Liver (tissue), 2 donors: ENCODE measurements around the gene BIK.
"Not testable (repeated sequence)": the region's sequence is repeated elsewhere in the genome, so short reads cannot be mapped to it uniquely, and the experiment has no call there.

Experiments
- CTCF ChIP-seq: fragments of 150-350 bp; IDR thresholded peaks from 2 replicates; pipeline ENCODE4 v1.5.1; 2017; ENCODE audit warnings: improper control_type of control experiment, low read depth, low read length; ENCODE audit not compliant: missing input control
- YY1 ChIP-seq: IDR thresholded peaks from 2 replicates; pipeline ENCODE4 v1.6.1; 2016; ENCODE audit warnings: antibody characterized with exemption, mild to moderate bottlenecking
- donor health status: healthy.

DNA sequence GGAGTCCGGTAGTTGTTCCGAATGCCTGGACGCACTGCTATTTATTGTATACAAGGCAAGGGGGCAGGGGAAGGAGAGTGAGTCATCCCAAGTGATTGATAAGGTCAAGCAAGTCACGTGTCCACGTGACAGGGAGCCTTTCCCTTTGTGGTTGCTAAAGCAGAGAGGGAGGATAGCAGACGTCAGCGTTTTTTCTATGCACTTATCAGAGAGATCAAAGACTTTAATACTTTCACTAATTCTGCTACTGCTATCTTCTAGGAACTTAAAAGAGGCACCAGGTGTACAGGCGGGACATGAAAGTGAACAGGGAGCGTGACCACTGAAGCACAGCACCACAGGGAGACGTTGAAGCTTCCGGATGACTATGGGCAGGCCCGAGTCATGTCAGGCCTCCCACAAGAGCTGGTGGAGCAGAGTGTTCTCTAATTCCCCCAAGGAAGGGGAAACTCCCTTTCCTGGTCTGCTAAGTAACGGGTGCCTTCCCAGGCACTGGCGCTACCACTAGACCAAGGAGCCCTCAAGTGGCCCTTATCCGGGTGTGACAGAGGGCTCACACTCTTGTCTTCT, 6.4 kb upstream of the BIK start:
- not testable (repeated sequence) for TF ChIP-seq CTCF, YY1
